PC-3 (cell line): ENCODE data around the gene ZNF541. TPM values are rescaled to one million over a fixed set of nuclear protein-coding genes. Genes with fewer than 3 reads are reported as not detected.

Source experiments
- ATAC-seq: fragments of 200-7000 bp; cut with Tn5 transposase; 2 replicates; pipeline ENCODE4 v1.9.1; 2020; ENCODE audit warnings: mild to moderate bottlenecking, moderate library complexity
- BruUV-seq: library from RNA; stranded (reverse); fragments of 400-500 nt; replicated peaks from 2 replicates; lab custom pipeline; 2021; lab: Mats Ljungman, UMichigan
- CTCF ChIA-PET: fragments of 300-600 bp; sonication (Branson Sonifier 250); formaldehyde crosslinking; loops from one replicate; lab custom pipeline; 2022; ENCODE audit warnings: antibody characterized with exemption; lab: Charles Lee
- POLR2A ChIA-PET: fragments of 300-600 bp; sonication (Branson Sonifier 250); formaldehyde crosslinking; loops from one replicate; lab custom pipeline; 2022; ENCODE audit warnings: antibody characterized with exemption; ENCODE audit not compliant: unreplicated experiment; lab: Charles Lee
- DNase-seq: peaks from one replicate; pipeline ENCODE4 v3.0.0-alpha.2; 2015
- H2AFZ ChIP-seq: fragments of 300-600 bp; sonication (generic); 2 replicates; pipeline ENCODE4 v1.6.0; 2016; ENCODE audit warnings: antibody characterized with exemption, low read length
- H3F3A ChIP-seq: fragments of 300-600 bp; sonication (generic); one replicate; pipeline ENCODE4 v1.6.0; 2017; ENCODE audit warnings: antibody characterized with exemption, low read length, control low read depth, mild to moderate bottlenecking; ENCODE audit not compliant: unreplicated experiment
- H3K27ac ChIP-seq: fragments of 300-600 bp; sonication (generic); 2 replicates; pipeline ENCODE4 v1.5.1; 2016; ENCODE audit warnings: mild to moderate bottlenecking, low read length
- H3K27me3 ChIP-seq: fragments of 300-600 bp; sonication (generic); 2 replicates; pipeline ENCODE4 v1.6.1; 2016; ENCODE audit warnings: low read length, mixed read lengths
- H3K36me3 ChIP-seq: fragments of 300-600 bp; sonication (generic); 2 replicates; pipeline ENCODE4 v1.6.1; 2016; ENCODE audit warnings: low read depth, mixed run types, low read length, mixed read lengths
- H3K4me1 ChIP-seq: fragments of 300-600 bp; sonication (generic); 2 replicates; pipeline ENCODE4 v1.5.1; 2016; ENCODE audit warnings: low read length; ENCODE audit not compliant: insufficient read depth
- H3K4me2 ChIP-seq: fragments of 300-600 bp; sonication (generic); 2 replicates; pipeline ENCODE4 v1.6.0; 2016; ENCODE audit warnings: low read length
- H3K4me3 ChIP-seq: fragments of 300-600 bp; sonication (generic); 2 replicates; pipeline ENCODE4 v1.5.1; 2016; ENCODE audit warnings: mild to moderate bottlenecking, low read length, mixed read lengths
- H3K79me2 ChIP-seq: fragments of 300-600 bp; sonication (generic); 2 replicates; pipeline ENCODE4 v1.6.1; 2017; ENCODE audit warnings: low read length, mixed read lengths
- H3K9ac ChIP-seq: fragments of 300-600 bp; sonication (generic); 2 replicates; pipeline ENCODE4 v1.6.0; 2016; ENCODE audit warnings: mild to moderate bottlenecking, low read length
- H3K9me2 ChIP-seq: fragments of 300-600 bp; sonication (generic); replicated peaks from 2 replicates; pipeline ENCODE4 v1.6.1; 2016; ENCODE audit warnings: mixed run types, low read length, mixed read lengths
- H3K9me3 ChIP-seq: fragments of 300-600 bp; sonication (generic); 2 replicates; pipeline ENCODE4 v1.6.1; 2016; ENCODE audit warnings: low read length, mixed read lengths
- H4K20me1 ChIP-seq: fragments of 300-600 bp; sonication (generic); 2 replicates; pipeline ENCODE4 v1.6.1; 2016; ENCODE audit warnings: low read length, mixed read lengths
- EZH2 ChIP-seq: fragments of 300-600 bp; sonication (generic); IDR thresholded peaks from one replicate; pipeline ENCODE4 v1.6.1; 2017; ENCODE audit warnings: antibody characterized with exemption, mild to moderate bottlenecking, low read length; ENCODE audit not compliant: unreplicated experiment
- EZH2phosphoT487 ChIP-seq: fragments of 300-600 bp; sonication (generic); IDR thresholded peaks from 2 replicates; pipeline ENCODE4 v1.6.1; 2018; ENCODE audit warnings: mild to moderate bottlenecking, antibody characterized with exemption, low read length, borderline replicate concordance
- intact Hi-C: fragments of 100-400 bp; cut with micrococcal nuclease; formaldehyde crosslinking; loops from 2 replicates; pipeline ENCODE4 v1.9.0; 2023
- total RNA-seq: library from RNA; depleted of rRNA; stranded (reverse); fragments of >200 nt; gene quantifications from 2 replicates; pipeline ENCODE4 v1.2.3, GENCODE V29; 2014
- TF ChIP-seq, protein P1 (sequence below): fragments of 300-600 bp; sonication (generic); conservative IDR thresholded peaks from 2 replicates; pipeline ENCODE4 v1.5.1; 2017; ENCODE audit warnings: antibody characterized with exemption, low read depth, mild to moderate bottlenecking, low read length

The ZNF541 gene
- total RNA-seq, 1 experiment from 2014 or later, result not detected

DNA sequence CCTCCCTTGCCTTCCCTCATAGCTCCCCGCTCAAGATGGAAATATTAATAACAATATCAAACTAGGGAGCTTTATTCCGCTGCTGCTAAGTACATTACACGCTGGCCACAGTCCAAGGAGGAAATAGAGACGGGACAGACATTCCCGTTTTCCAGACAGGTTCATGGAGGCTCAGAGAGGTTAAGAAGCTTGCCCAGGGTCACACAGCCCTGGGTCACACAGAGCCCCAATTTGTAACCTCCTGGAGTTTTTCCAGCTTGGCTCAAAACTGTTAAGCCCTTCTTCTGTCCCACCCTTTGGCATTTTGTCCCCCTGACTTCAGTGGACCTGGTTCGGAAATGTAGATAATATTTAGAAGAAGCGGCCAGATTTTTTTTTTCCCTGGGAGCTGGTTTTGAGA, 38.0 kb upstream of the ZNF541 start:
- POLR2A ChIA-PET, result no interaction called here
- CTCF ChIA-PET, result no interaction called here
- intact Hi-C loops, result no loop called here

DNA sequence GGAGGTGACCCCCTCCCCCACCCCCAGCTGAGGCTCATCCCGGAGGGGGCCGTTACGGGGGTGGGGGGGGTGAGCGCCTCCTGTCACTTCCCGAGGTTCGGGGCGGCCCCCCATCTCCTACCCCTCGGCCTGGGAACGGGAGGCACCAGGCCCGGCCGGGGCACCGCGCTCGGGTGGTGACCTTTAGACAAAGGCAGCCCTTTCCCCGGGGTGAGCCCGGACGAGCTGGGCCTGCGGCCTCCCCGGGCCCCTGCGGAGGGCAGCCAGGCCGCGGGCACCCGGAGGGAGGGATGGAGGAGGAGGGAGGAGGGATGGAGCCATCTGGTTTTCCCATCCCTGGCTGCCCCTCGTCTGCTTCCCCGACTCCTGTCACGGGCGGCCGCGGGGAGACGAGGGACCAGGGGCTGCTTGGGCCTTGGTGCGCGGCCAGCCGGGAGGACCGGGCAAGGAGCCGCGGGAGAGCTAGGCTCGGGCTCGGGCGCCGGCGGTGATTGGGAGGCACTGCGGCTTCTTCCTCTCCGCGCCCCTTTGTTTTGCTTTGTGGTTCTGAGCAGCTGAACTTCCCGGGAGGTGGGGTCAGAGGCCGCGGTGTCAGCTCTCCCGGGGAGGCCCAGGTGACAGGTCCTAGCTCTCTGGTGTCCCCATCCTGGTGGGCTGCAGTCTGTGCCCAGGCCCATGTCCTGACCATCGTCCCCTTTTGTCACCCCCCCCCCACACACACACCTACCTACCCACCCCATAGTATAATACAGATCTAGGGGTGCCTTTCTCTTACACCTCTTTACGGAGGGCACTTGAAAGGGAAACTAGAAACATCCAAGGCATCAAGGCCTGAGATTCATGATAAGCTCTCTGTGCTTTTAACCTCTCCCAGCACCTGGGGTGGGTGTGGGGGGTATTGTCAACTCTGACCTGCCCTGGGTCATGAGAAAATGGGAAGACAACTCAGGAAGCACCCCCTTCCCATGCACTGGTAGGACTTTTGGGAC, 37.3 kb upstream of the ZNF541 start:
- H3K4me2 ChIP-seq, result peak overlapping the region; percentile 92
- H3K27ac ChIP-seq, result no peak overlapping the region
- TF ChIP-seq, protein P1, sequence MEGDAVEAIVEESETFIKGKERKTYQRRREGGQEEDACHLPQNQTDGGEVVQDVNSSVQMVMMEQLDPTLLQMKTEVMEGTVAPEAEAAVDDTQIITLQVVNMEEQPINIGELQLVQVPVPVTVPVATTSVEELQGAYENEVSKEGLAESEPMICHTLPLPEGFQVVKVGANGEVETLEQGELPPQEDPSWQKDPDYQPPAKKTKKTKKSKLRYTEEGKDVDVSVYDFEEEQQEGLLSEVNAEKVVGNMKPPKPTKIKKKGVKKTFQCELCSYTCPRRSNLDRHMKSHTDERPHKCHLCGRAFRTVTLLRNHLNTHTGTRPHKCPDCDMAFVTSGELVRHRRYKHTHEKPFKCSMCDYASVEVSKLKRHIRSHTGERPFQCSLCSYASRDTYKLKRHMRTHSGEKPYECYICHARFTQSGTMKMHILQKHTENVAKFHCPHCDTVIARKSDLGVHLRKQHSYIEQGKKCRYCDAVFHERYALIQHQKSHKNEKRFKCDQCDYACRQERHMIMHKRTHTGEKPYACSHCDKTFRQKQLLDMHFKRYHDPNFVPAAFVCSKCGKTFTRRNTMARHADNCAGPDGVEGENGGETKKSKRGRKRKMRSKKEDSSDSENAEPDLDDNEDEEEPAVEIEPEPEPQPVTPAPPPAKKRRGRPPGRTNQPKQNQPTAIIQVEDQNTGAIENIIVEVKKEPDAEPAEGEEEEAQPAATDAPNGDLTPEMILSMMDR, result no peak
- ATAC-seq (no peak), DNase-seq (peak; percentile 15)
- H4K20me1 ChIP-seq, result peaks cover 3% of the 10 kb centered on the region; the same call in 1 of the 2 replicates
- POLR2A ChIA-PET, result no interaction called here
- peaks cover 73% of the 10 kb centered on the region for H3K79me2 ChIP-seq
- no peak overlapping the region for H2AFZ ChIP-seq
- no peaks in the 10 kb centered on the region for H3K27me3 ChIP-seq
- BruUV-seq, result no TSS peak
- peak overlapping the region; percentile 77 for H3K4me3 ChIP-seq
- CTCF ChIA-PET, result no interaction called here
- H3F3A ChIP-seq, result no peaks in the 10 kb centered on the region
- peak overlapping the region; percentile 97 for H3K9ac ChIP-seq
- H3K36me3 ChIP-seq, result no peaks in the 10 kb centered on the region
- no peaks in the 10 kb centered on the region for H3K9me3 ChIP-seq
- intact Hi-C loops, result loop anchor here (2.0 to 10.0 kb wide), 2 partner anchors 65 to 95 kb away; partner anchors contain the start of gene NAPA
- no peaks in the 10 kb centered on the region for H3K9me2 ChIP-seq
- peaks cover 8% of the 10 kb centered on the region; the same call in 1 of the 2 replicates for H3K4me1 ChIP-seq

More for the DNA sequence above, 38.0 kb upstream of the ZNF541 start:
- H3K4me2 ChIP-seq, result peak overlapping the region; percentile 92
- peak overlapping the region; percentile 77 for H3K4me3 ChIP-seq
- no peaks in the 10 kb centered on the region for H3K9me2 ChIP-seq
- no peaks in the 10 kb centered on the region for H3K36me3 ChIP-seq
- no peak overlapping the region for H3K9ac ChIP-seq
- no peaks in the 10 kb centered on the region for H3K27me3 ChIP-seq
- peaks cover 3% of the 10 kb centered on the region; the same call in 1 of the 2 replicates for H4K20me1 ChIP-seq
- no peak for ATAC-seq
- no peak for DNase-seq
- H3K4me1 ChIP-seq, result peaks cover 8% of the 10 kb centered on the region; the same call in 1 of the 2 replicates
- TSS peak; percentile 37 for BruUV-seq
- H3K27ac ChIP-seq, result no peak overlapping the region
- H3K9me3 ChIP-seq, result no peaks in the 10 kb centered on the region
- no peaks in the 10 kb centered on the region for H3F3A ChIP-seq
- H3K79me2 ChIP-seq, result peaks cover 80% of the 10 kb centered on the region
- no peak overlapping the region for H2AFZ ChIP-seq
- TF ChIP-seq, protein P1, result no peak
- TF ChIP-seq EZH2, result no peak
- TF ChIP-seq EZH2phosphoT487, result no peak
